ENCODE results near the gene PEPD. TPM values are rescaled to one million over a fixed set of nuclear protein-coding genes. Genes with fewer than 3 reads are reported as not detected.

PEPD gene
- total RNA-seq, 1 donor from 2014 or later = 84.7 TPM

- Mint-ChIP-seq H3K4me1 (ENCODE audit: unreplicated experiment) (no peaks in the 10 kb centered on the region), H3K4me3 (no peak overlapping the region), H3K27me3 (peaks cover 40% of the 10 kb centered on the region), H3K9me3 (no peaks in the 10 kb centered on the region), H3K27ac (no peak overlapping the region), H3K36me3 (no peaks in the 10 kb centered on the region)
- no peak for DNase-seq (ENCODE audit: extremely low spot score, unreplicated experiment)
- TF ChIP-seq CTCF (conservative IDR thresholded peaks at IDR 0.05) = no peak
Measured at GRCh38 chr19:33529094-33529676, 7.6 kb upstream of the PEPD start.

- H3K9me3 Mint-ChIP-seq = no peaks in the 10 kb centered on the region
Measured at GRCh38 chr19:33528404-33528803, 6.8 kb upstream of the PEPD start.

GRCh38 chr19:33527125-33527524 lies 5.5 kb upstream of the PEPD start:
- H3K4me1 Mint-ChIP-seq (ENCODE audit: unreplicated experiment) = peaks cover 3% of the 10 kb centered on the region
- H3K9me3 Mint-ChIP-seq = no peaks in the 10 kb centered on the region
- H3K36me3 Mint-ChIP-seq = no peaks in the 10 kb centered on the region
- no peak for TF ChIP-seq CTCF (conservative IDR thresholded peaks at IDR 0.05)
- peaks cover 40% of the 10 kb centered on the region for H3K27me3 Mint-ChIP-seq
- no peak overlapping the region for H3K27ac Mint-ChIP-seq
- no peak overlapping the region for H3K4me3 Mint-ChIP-seq
- DNase-seq (ENCODE audit: extremely low spot score, unreplicated experiment) = no peak

More at GRCh38 chr19:33528404-33528803, 6.8 kb upstream of the PEPD start:
- Mint-ChIP-seq H3K36me3 (no peaks in the 10 kb centered on the region), H3K4me3 (no peak overlapping the region), H3K27me3 (peaks cover 40% of the 10 kb centered on the region), H3K4me1 (ENCODE audit: unreplicated experiment) (no peaks in the 10 kb centered on the region), H3K27ac (no peak overlapping the region)
- no peak for DNase-seq (ENCODE audit: extremely low spot score, unreplicated experiment)
- TF ChIP-seq CTCF (conservative IDR thresholded peaks at IDR 0.05) = no peak

- no peak for DNase-seq (ENCODE audit: extremely low spot score, unreplicated experiment)
- Mint-ChIP-seq H3K4me3 (no peak overlapping the region), H3K9me3 (no peaks in the 10 kb centered on the region), H3K27ac (no peak overlapping the region), H3K27me3 (peaks cover 28% of the 10 kb centered on the region), H3K4me1 (ENCODE audit: unreplicated experiment) (peaks cover 19% of the 10 kb centered on the region), H3K36me3 (peaks cover 3% of the 10 kb centered on the region)
- no peak for TF ChIP-seq CTCF (conservative IDR thresholded peaks at IDR 0.05)
Measured at GRCh38 chr19:33524024-33524664, 2.6 kb upstream of the PEPD start.

- Mint-ChIP-seq H3K27me3 (peaks cover 18% of the 10 kb centered on the region), H3K36me3 (peaks cover 3% of the 10 kb centered on the region), H3K4me1 (ENCODE audit: unreplicated experiment) (peaks cover 19% of the 10 kb centered on the region), H3K4me3 (no peak overlapping the region), H3K9me3 (no peaks in the 10 kb centered on the region), H3K27ac (no peak overlapping the region)
- DNase-seq (ENCODE audit: extremely low spot score, unreplicated experiment) = no peak
- TF ChIP-seq CTCF (conservative IDR thresholded peaks at IDR 0.05) = no peak
Measured at GRCh38 chr19:33523167-33523566, 1.6 kb upstream of the PEPD start.

All from type B pancreatic cell (in vitro differentiated cells).